ENCODE data around the gene MRE11. TPM values are rescaled to one million over a fixed set of nuclear protein-coding genes. Genes with fewer than 3 reads are reported as not detected.

Gene MRE11
- polyA plus RNA-seq, 1 donor (not counting 4 experiments of a cell fraction or from before 2014, with no cell fraction given): 12.4 TPM

- Histone ChIP-seq H3K4me2 (ENCODE audit: control insufficient read depth, extremely low read depth, insufficient read depth, low read depth, low read length) (no peak overlapping the region), H3K27ac (ENCODE audit: control insufficient read depth, insufficient read depth, low read length) (no peak overlapping the region), H3K9ac (ENCODE audit: control insufficient read depth, extremely low read depth, insufficient read depth, low read length) (no peak overlapping the region), H3K4me1 (ENCODE audit: control insufficient read depth, extremely low read depth, insufficient read depth, low read length) (peaks cover 9% of the 10 kb centered on the region), H4K20me1 (ENCODE audit: control insufficient read depth, extremely low read depth, insufficient read depth, low read length) (no peaks in the 10 kb centered on the region), H3K27me3 (ENCODE audit: control insufficient read depth, extremely low read depth, insufficient read depth, low read length) (no peaks in the 10 kb centered on the region), H2AFZ (ENCODE audit: control insufficient read depth, low read length) (no peak overlapping the region), H3K36me3 (ENCODE audit: control insufficient read depth in 2 of 2, extremely low read depth in 1 of 2, insufficient read depth in 2 of 2, low read length in 2 of 2) (peaks cover 0 to 5% of the 10 kb centered on the region in 2 experiments), H3K9me3 (ENCODE audit: control insufficient read depth, low read depth, low read length) (no peaks in the 10 kb centered on the region), H3K79me2 (ENCODE audit: control insufficient read depth, insufficient read depth, low read length) (no peaks in the 10 kb centered on the region), H3K4me3 (ENCODE audit: control insufficient read depth in 2 of 3, extremely low read depth in 1 of 3, insufficient read depth in 2 of 3, low read depth in 1 of 3, low read length in 3 of 3) (no peak overlapping the region), H3K9me1 (ENCODE audit: control insufficient read depth, extremely low read depth, insufficient read depth, low read length) (no peaks in the 10 kb centered on the region)
- FAIRE-seq (no peak), DNase-seq (ENCODE audit: low read depth, low spot score) (no peak)
- dilution Hi-C loops (cut with MboI; ENCODE audit: extremely low pct_ligation_motif_present, low sequenced_read_pairs): no loop called here
- TF ChIP-seq EZH2 (IDR thresholded peaks at IDR 0.05; ENCODE audit: low read length) (no peak), CTCF (optimal IDR thresholded peaks at IDR 0.05 in 1 of 3, IDR thresholded peaks at IDR 0.05 in 1 of 3, conservative IDR thresholded peaks at IDR 0.05 in 1 of 3; ENCODE audit: extremely low read depth in 1 of 3, insufficient read depth in 2 of 3, low read length in 3 of 3) (no peak)
Observed at GRCh38 chr11:94459576-94459975, 34.1 kb downstream of the MRE11 start.

- Histone ChIP-seq H2AFZ (ENCODE audit: control insufficient read depth, low read length) (no peak overlapping the region), H3K4me2 (ENCODE audit: control insufficient read depth, extremely low read depth, insufficient read depth, low read depth, low read length) (no peak overlapping the region), H3K9me1 (ENCODE audit: control insufficient read depth, extremely low read depth, insufficient read depth, low read length) (no peaks in the 10 kb centered on the region), H3K27ac (ENCODE audit: control insufficient read depth, insufficient read depth, low read length) (no peak overlapping the region), H3K4me1 (ENCODE audit: control insufficient read depth, extremely low read depth, insufficient read depth, low read length) (peaks cover 9% of the 10 kb centered on the region), H4K20me1 (ENCODE audit: control insufficient read depth, extremely low read depth, insufficient read depth, low read length) (no peaks in the 10 kb centered on the region), H3K79me2 (ENCODE audit: control insufficient read depth, insufficient read depth, low read length) (no peaks in the 10 kb centered on the region), H3K4me3 (ENCODE audit: control insufficient read depth in 2 of 3, extremely low read depth in 1 of 3, insufficient read depth in 2 of 3, low read depth in 1 of 3, low read length in 3 of 3) (no peak overlapping the region), H3K27me3 (ENCODE audit: control insufficient read depth, extremely low read depth, insufficient read depth, low read length) (no peaks in the 10 kb centered on the region), H3K9me3 (ENCODE audit: control insufficient read depth, low read depth, low read length) (no peaks in the 10 kb centered on the region), H3K9ac (ENCODE audit: control insufficient read depth, extremely low read depth, insufficient read depth, low read length) (no peak overlapping the region), H3K36me3 (ENCODE audit: control insufficient read depth in 2 of 2, extremely low read depth in 1 of 2, insufficient read depth in 2 of 2, low read length in 2 of 2) (peaks cover 0 to 5% of the 10 kb centered on the region in 2 experiments)
- TF ChIP-seq CTCF (optimal IDR thresholded peaks at IDR 0.05 in 1 of 3, IDR thresholded peaks at IDR 0.05 in 1 of 3, conservative IDR thresholded peaks at IDR 0.05 in 1 of 3; ENCODE audit: extremely low read depth in 1 of 3, insufficient read depth in 2 of 3, low read length in 3 of 3): no peak
- TF ChIP-seq EZH2 (IDR thresholded peaks at IDR 0.05; ENCODE audit: low read length): no peak
- dilution Hi-C loops (cut with MboI; ENCODE audit: extremely low pct_ligation_motif_present, low sequenced_read_pairs): no loop called here
- DNase-seq (ENCODE audit: low read depth, low spot score): no peak
- no peak for FAIRE-seq
Observed at GRCh38 chr11:94457118-94458029, 36.3 kb downstream of the MRE11 start.
